Activated T-cell treated with anti-CD3 and anti-CD28 coated beads, Interleukin-2, amount 50 U/mL, for 4 hours (primary cell): ENCODE data around the gene GMCL1. TPM values are rescaled to one million over a fixed set of nuclear protein-coding genes. Genes with fewer than 3 reads are reported as not detected.

Source experiments
- ATAC-seq, 2 donors: fragments of 200-7000 bp; cut with Tn5 transposase; one replicate each; pipeline ENCODE4 v1.10.0; 2021
- DNase-seq: peaks from one replicate; pipeline ENCODE4 v3.0.0-alpha.2; 2020
- H3K27me3 Mint-ChIP-seq: one replicate; pipeline ENCODE4 v1.8.0; 2021; ENCODE audit warnings: low read depth, mixed read lengths
- H3K36me3 Mint-ChIP-seq: one replicate; pipeline ENCODE4 v1.8.0; 2022; ENCODE audit warnings: mixed read lengths; ENCODE audit not compliant: insufficient read depth
- H3K4me1 Mint-ChIP-seq: one replicate; pipeline ENCODE4 v1.8.0; 2021; ENCODE audit warnings: low read depth, mixed read lengths
- H3K4me3 Mint-ChIP-seq: one replicate; pipeline ENCODE4 v1.8.0; 2021; ENCODE audit warnings: mild to moderate bottlenecking, moderate library complexity, mixed read lengths
- H3K9me3 Mint-ChIP-seq: one replicate; pipeline ENCODE4 v1.8.0; 2021; ENCODE audit warnings: mixed read lengths
- total RNA-seq, 3 donors: library from RNA; stranded (reverse); gene quantifications; one replicate each; pipeline ENCODE4 v1.2.1, GENCODE V29; 2021

Gene GMCL1
- total RNA-seq, 3 donors from 2014 or later = 10.4 to 16.4 (median 12.3) TPM

GRCh38 chr2:69914950-69915945 lies 85.8 kb downstream of the GMCL1 start, which contains the start of gene MXD1:
Gene MXD1 (plus strand): TSS chr2:69915109. CDS start chr2:69915331, 222 bp downstream.
- H3K9me3 Mint-ChIP-seq = no peaks in the 10 kb centered on the region
- ATAC-seq (no peak), DNase-seq (peak; percentile 99)
- H3K4me1 Mint-ChIP-seq = peaks cover 36% of the 10 kb centered on the region
- H3K27me3 Mint-ChIP-seq = no peaks in the 10 kb centered on the region
- H3K4me3 Mint-ChIP-seq = peak within 1 kb of the TSS; percentile 83
- H3K36me3 Mint-ChIP-seq = peaks cover 12% of the 10 kb centered on the region

GRCh38 chr2:69916106-69916505 lies 86.6 kb downstream of the GMCL1 start:
- Mint-ChIP-seq H3K36me3 (peaks cover 17% of the 10 kb centered on the region), H3K4me1 (peaks cover 36% of the 10 kb centered on the region), H3K27me3 (no peaks in the 10 kb centered on the region), H3K9me3 (no peaks in the 10 kb centered on the region), H3K4me3 (peak overlapping the region; percentile 79)
- DNase-seq = no peak
- ATAC-seq = no peak

- Mint-ChIP-seq H3K4me1 (peaks cover 30% of the 10 kb centered on the region), H3K27me3 (no peaks in the 10 kb centered on the region), H3K9me3 (no peaks in the 10 kb centered on the region), H3K36me3 (peaks cover 23% of the 10 kb centered on the region), H3K4me3 (no peak overlapping the region)
- DNase-seq = no peak
- no peak for ATAC-seq
These were observed 88.4 kb downstream of the GMCL1 start for GRCh38 chr2:69917852-69918251.

GRCh38 chr2:69918401-69918800 lies 88.9 kb downstream of the GMCL1 start:
- H3K4me1 Mint-ChIP-seq = peaks cover 28% of the 10 kb centered on the region
- peaks cover 22% of the 10 kb centered on the region for H3K36me3 Mint-ChIP-seq
- H3K27me3 Mint-ChIP-seq = no peaks in the 10 kb centered on the region
- H3K9me3 Mint-ChIP-seq = no peaks in the 10 kb centered on the region
- ATAC-seq (no peak), DNase-seq (no peak)
- H3K4me3 Mint-ChIP-seq = no peak overlapping the region

- no peak for DNase-seq
- H3K27me3 Mint-ChIP-seq = no peaks in the 10 kb centered on the region
- ATAC-seq = no peak
These were observed 93.7 kb downstream of the GMCL1 start for GRCh38 chr2:69923116-69923515.

DNA sequence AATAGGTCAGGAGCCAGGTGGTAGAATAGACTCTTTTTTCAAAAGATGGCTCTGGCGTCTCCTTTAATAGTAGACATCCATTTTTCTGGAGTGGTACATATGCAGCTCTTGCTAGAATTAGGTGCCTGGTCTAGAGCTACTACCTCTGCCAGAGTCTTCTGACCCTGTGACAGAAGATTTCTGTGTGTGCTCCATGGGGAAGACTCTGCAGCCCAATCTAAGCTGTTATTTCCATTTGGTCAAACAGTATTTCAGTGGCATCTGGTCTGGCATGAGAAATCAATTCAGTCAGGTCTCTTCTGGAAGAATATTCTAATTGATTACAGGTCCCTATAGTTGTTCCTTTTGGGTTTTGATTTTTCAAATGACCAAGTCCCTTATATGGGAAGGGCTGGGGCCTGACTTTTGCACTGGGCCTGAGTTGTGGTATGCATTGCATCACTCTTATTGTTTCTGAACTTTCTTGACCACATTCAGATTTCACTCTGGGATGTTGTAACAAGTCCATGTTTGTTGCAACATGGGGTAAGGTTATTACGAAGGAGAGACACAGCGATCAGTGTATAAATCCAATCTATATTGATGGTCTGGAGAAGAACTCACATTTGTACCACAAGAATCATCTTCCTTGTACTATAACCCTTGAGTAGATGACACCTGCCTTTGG lies 97.5 kb downstream of the GMCL1 start:
- Mint-ChIP-seq H3K27me3 (no peaks in the 10 kb centered on the region), H3K9me3 (no peaks in the 10 kb centered on the region), H3K4me3 (no peak overlapping the region), H3K4me1 (peaks cover 14% of the 10 kb centered on the region), H3K36me3 (peaks cover 24% of the 10 kb centered on the region)
- no peak for ATAC-seq
- no peak for DNase-seq

More at GRCh38 chr2:69923116-69923515, 93.7 kb downstream of the GMCL1 start:
- Mint-ChIP-seq H3K9me3 (no peaks in the 10 kb centered on the region), H3K4me3 (no peak overlapping the region), H3K36me3 (peaks cover 28% of the 10 kb centered on the region), H3K4me1 (peaks cover 8% of the 10 kb centered on the region)

Other genes starting within 250 kb of the GMCL1 start
- 10 to 100 TPM; 46.1 to 54.5 (median 51.6) TPM for gene AAK1, start 185.9 kb upstream of the GMCL1 start, total RNA-seq
- 10 to 100 TPM in 2 of 3 donors, 1 to 10 TPM in 1; 9.6 to 12.4 (median 11.2) TPM for gene ANXA4, start 87.5 kb upstream of the GMCL1 start, total RNA-seq
- gene SNRNP27, start 64.3 kb downstream of the GMCL1 start, total RNA-seq = 10 to 100 TPM; 57.4 to 77.1 (median 75.4) TPM
- 10 to 100 TPM in 2 of 3 donors, 1 to 10 TPM in 1; 9.2 to 12.5 (median 11.8) TPM for gene MXD1, start 85.4 kb downstream of the GMCL1 start, total RNA-seq
- gene ASPRV1, start 132.0 kb downstream of the GMCL1 start, total RNA-seq = under 1 TPM; 0.46 to 0.74 (median 0.54) TPM